K562 (cell line): ENCODE data around the gene SUPT5H. TPM values are rescaled to one million over a fixed set of nuclear protein-coding genes. Genes with fewer than 3 reads are reported as not detected.

Experiments used
- BMI1 ChIP-seq: fragments of 150-350 bp; IDR thresholded peaks from 2 replicates; pipeline ENCODE4 v1.6.1; 2014; ENCODE audit warnings: low read length
- CGGBP1 ChIP-seq: fragments of 250-450 bp; sonication (Bioruptor Pico); IDR thresholded peaks from 2 replicates; pipeline ENCODE4 v1.9.0; 2021; ENCODE audit warnings: mild to moderate bottlenecking
- DPF2 ChIP-seq: fragments of 450-650 bp; IDR thresholded peaks from 2 replicates; pipeline ENCODE4 v1.6.1; 2016
- FOXA3 ChIP-seq, 2 experiments: fragments of 450-650 bp in 1 of 2; sonication (generic) in 1 of 2; formaldehyde crosslinking; IDR thresholded peaks in 1 of 2; conservative IDR thresholded peaks in 1 of 2; 2 replicates each; pipeline versions ENCODE4 v1.4.0 to v1.8.0; 2020 to 2022; ENCODE audit warnings: mild to moderate bottlenecking in 2 of 2, missing genetic modification reagents in 1 of 2
- MITF ChIP-seq: IDR thresholded peaks from 2 replicates; pipeline ENCODE4 v1.6.1; 2014; ENCODE audit warnings: antibody characterized with exemption
- MYNN ChIP-seq, 2 experiments: sonication (generic); formaldehyde crosslinking in 1 of 2; IDR thresholded peaks; 2 replicates each; pipeline versions ENCODE4 v1.5.0 to v1.6.1; 2016 to 2020; ENCODE audit warnings: antibody characterized with exemption in 1 of 2, missing genetic modification reagents in 1 of 2
- NFIC ChIP-seq: fragments of 450-650 bp; IDR thresholded peaks from 2 replicates; pipeline ENCODE4 v1.6.1; 2017; ENCODE audit warnings: mild to moderate bottlenecking, inconsistent platforms
- NRF1 ChIP-seq, 2 experiments: fragments of 450-650 bp; IDR thresholded peaks in 1 of 2; conservative IDR thresholded peaks in 1 of 2; 2 replicates each; pipeline ENCODE4 v1.6.1; 2014; ENCODE audit warnings: mild to moderate bottlenecking in 2 of 2
- PHTF2 ChIP-seq: fragments of 250-450 bp; sonication (Bioruptor Pico); IDR thresholded peaks from 2 replicates; pipeline ENCODE4 v1.5.0; 2021; ENCODE audit warnings: mild to moderate bottlenecking
- POLR2G ChIP-seq: fragments of 200-400 bp; formaldehyde crosslinking; IDR thresholded peaks from 2 replicates; pipeline ENCODE4 v1.6.1; 2017; ENCODE audit warnings: low read depth, mild to moderate bottlenecking, antibody characterized with exemption, low read length, moderate library complexity
- RBM34 ChIP-seq: fragments of 200-400 bp; formaldehyde crosslinking; IDR thresholded peaks from 2 replicates; pipeline ENCODE4 v1.6.1; 2018; ENCODE audit warnings: low read length, borderline replicate concordance; ENCODE audit not compliant: insufficient read depth
- TBP ChIP-seq: optimal IDR thresholded peaks from 2 replicates; pipeline ENCODE3; 2011; ENCODE audit warnings: low read depth, low read length, improper control_type of control experiment
- ZBTB11 ChIP-seq, 3 experiments: fragments of 200-800 bp in 1 of 3; fragments of 250-450 bp in 1 of 3; fragments of 450-650 bp in 1 of 3; sonication (Bioruptor Pico) in 1 of 3; sonication (Bioruptor generic) in 1 of 3; formaldehyde crosslinking in 1 of 3; IDR thresholded peaks; 2 replicates each; pipeline versions ENCODE4 v1.6.1 to v1.8.0; 2016 to 2022; ENCODE audit warnings: mild to moderate bottlenecking in 2 of 3, missing genetic modification characterization in 2 of 3, missing compliant biosample characterization in 1 of 3, moderate library complexity in 1 of 3
- ZBTB5 ChIP-seq: fragments of 450-650 bp; IDR thresholded peaks from 2 replicates; pipeline ENCODE4 v1.6.1; 2017; ENCODE audit warnings: antibody characterized with exemption
- ZNF277 ChIP-seq: fragments of 250-450 bp; sonication (Bioruptor Pico); IDR thresholded peaks from 2 replicates; pipeline ENCODE4 v1.8.0; 2022; ENCODE audit warnings: inconsistent platforms, mild to moderate bottlenecking, moderate library complexity, borderline replicate concordance
- ZNF324 ChIP-seq: fragments of 250-450 bp; sonication (Bioruptor Pico); IDR thresholded peaks from 2 replicates; pipeline ENCODE4 v1.4.0; 2020; ENCODE audit warnings: mild to moderate bottlenecking
- ZNF830 ChIP-seq: fragments of 250-450 bp; sonication (Bioruptor Pico); IDR thresholded peaks from 2 replicates; pipeline ENCODE4 v1.5.0; 2021; ENCODE audit warnings: mild to moderate bottlenecking
- polyA plus RNA-seq, 8 experiments: library from polyadenylated mRNA; depleted of rRNA in 4 of 8; stranded (reverse) in 5 of 8; unstranded in 3 of 8; fragments of >200 nt; fragmentation: Nextera tagmentation in 2 of 8; fragmentation: Illumina TruSeq in 1 of 8; extraction: Ambion mirVana in 2 of 8; extraction: Trizol in 1 of 8; gene quantifications; 2 replicates each; pipeline versions ENCODE4 v1.2.1 to v1.2.3, GENCODE V29; 2011 to 2014; ENCODE audit warnings: inconsistent platforms in 1 of 8, missing spikeins in 1 of 8
- total RNA-seq, 7 experiments: library from RNA; depleted of rRNA in 6 of 7; stranded (reverse); fragments of >200 nt in 6 of 7; fragmentation: Illumina TruSeq in 2 of 7; extraction: Trizol in 2 of 7; gene quantifications; 2 replicates each; pipeline versions ENCODE4 v1.2.1 to v1.2.3, GENCODE V29; 2011 to 2021; ENCODE audit warnings: low replicate concordance in 1 of 7

Gene SUPT5H
- total and polyA plus RNA-seq, 9 of the 15 experiments (the other 6 are each of a cell fraction or from before 2014, with no cell fraction given) = 13.3 to 85.9 (median 35.9) TPM

- TF ChIP-seq ZBTB11 (CRISPR knock-in tag; IDR thresholded peaks at IDR 0.05) (peak in 1 of 3 experiments; percentile 55; a peak in 2 of 6 replicates), ZNF830 (CRISPR knock-in tag) (no peak), NFIC (peak; percentile 37), RBM34 (no peak), POLR2G (peak; percentile 85), ZNF277 (CRISPR knock-in tag) (no peak), PHTF2 (no peak), TBP (peak; percentile 26), FOXA3 (CRISPR knock-in tag; conservative IDR thresholded peaks at IDR 0.05 in 1 of 2, IDR thresholded peaks at IDR 0.05 in 1 of 2) (peak in 1 of 2 experiments; percentile 30; a peak in 2 of 4 replicates), ZBTB5 (no peak), BMI1 (no peak), CGGBP1 (CRISPR knock-in tag) (no peak), MITF (peak; percentile 63; the same call in 1 of the 2 replicates), NRF1 (conservative IDR thresholded peaks at IDR 0.05 in 1 of 2, IDR thresholded peaks at IDR 0.05 in 1 of 2) (peak; percentile 88 to 91), ZNF324 (CRISPR knock-in tag) (no peak), DPF2 (peak; percentile 62), MYNN (IDR thresholded peaks at IDR 0.05) (peak; percentile 78; the same call in 1 of the 2 replicates), MYNN (CRISPR knock-in tag; IDR thresholded peaks at IDR 0.05) (no peak)
Measured at GRCh38 chr19:39402346-39403300, 42.8 kb upstream of the SUPT5H start (continued).
